Urothelium cell line (cell line): ENCODE data around the gene SYT8.

Experiments
- DNase-seq: peaks from one replicate; pipeline ENCODE4 v3.0.0; 2011; ENCODE audit warnings: low spot score, mixed read lengths
- FAIRE-seq: peaks from 2 replicates; lab custom pipeline; 2011; peaks lifted over from hg19 to GRCh38; lab: Jason Lieb, UNC

Gene SYT8

GRCh38 chr11:1831338-1832210, 3.2 kb upstream of the SYT8 start:
- FAIRE-seq (no peak), DNase-seq (no peak)

GRCh38 chr11:1832211-1832919, 2.4 kb upstream of the SYT8 start:
- no peak for FAIRE-seq
- DNase-seq = peak; percentile 35

GRCh38 chr11:1832920-1833295, 1.9 kb upstream of the SYT8 start:
- DNase-seq (no peak), FAIRE-seq (no peak)

- peak; percentile 77 for DNase-seq
- FAIRE-seq = peak; percentile 81
Observed at GRCh38 chr11:1834062-1834610, 654 bp upstream of the SYT8 start.

- FAIRE-seq = no peak
- DNase-seq = no peak
Observed at GRCh38 chr11:1835671-1836010, 851 bp downstream of the SYT8 start.

GRCh38 chr11:1836011-1836945, 1.5 kb downstream of the SYT8 start:
- DNase-seq = no peak
- FAIRE-seq = no peak

GRCh38 chr11:1837171-1838076, 2.6 kb downstream of the SYT8 start:
- DNase-seq = peak; percentile 42

GRCh38 chr11:1838077-1838425, 3.3 kb downstream of the SYT8 start:
- FAIRE-seq = no peak

More at GRCh38 chr11:1837171-1838076, 2.6 kb downstream of the SYT8 start:
- no peak for FAIRE-seq

GRCh38 chr11:1838426-1839144, 3.8 kb downstream of the SYT8 start, which contains the start of gene TNNI2:
TNNI2 (plus strand) TSS chr11:1838981; CDS start chr11:1839697, 716 bp downstream.
- DNase-seq (no peak), FAIRE-seq (no peak)

More at GRCh38 chr11:1838077-1838425, 3.3 kb downstream of the SYT8 start:
- DNase-seq = no peak

- no peak for FAIRE-seq
- DNase-seq = no peak
Observed at GRCh38 chr11:1839204-1839923, 4.6 kb downstream of the SYT8 start.

GRCh38 chr11:1839924-1840779, 5.4 kb downstream of the SYT8 start:
- FAIRE-seq (no peak), DNase-seq (no peak)

GRCh38 chr11:1840780-1841480, 6.1 kb downstream of the SYT8 start:
- no peak for DNase-seq
- FAIRE-seq = no peak

GRCh38 chr11:1841511-1842148, 6.8 kb downstream of the SYT8 start:
- FAIRE-seq (no peak), DNase-seq (no peak)

- FAIRE-seq (no peak), DNase-seq (no peak)
Observed at GRCh38 chr11:1842149-1843097, 7.6 kb downstream of the SYT8 start.

- DNase-seq (no peak), FAIRE-seq (no peak)
Observed at GRCh38 chr11:1843098-1843473, 8.3 kb downstream of the SYT8 start.
